Cardiac muscle cell (in vitro differentiated cells and primary cell): ENCODE results near the gene WFDC1. TPM values are rescaled to one million over a fixed set of nuclear protein-coding genes. Genes with fewer than 3 reads are reported as not detected.
"Not testable (repeated sequence)": the region's sequence is repeated elsewhere in the genome, so short reads cannot be mapped to it uniquely, and the experiment has no call there.

Experiments used
- DNase-seq, 2 donors: peaks; one replicate each; pipeline versions ENCODE4 v3.0.0 to v3.0.0-alpha.2; 2010 to 2017; ENCODE audit warnings: low read depth in 1 of 2, low spot score in 1 of 2
- H3K27ac ChIP-seq: fragments of 200-600 bp; sonication (generic); 2 replicates; pipeline ENCODE4 v1.5.1; 2016
- H3K27me3 ChIP-seq: fragments of 200-600 bp; sonication (generic); 2 replicates; pipeline ENCODE4 v1.6.0; 2016; ENCODE audit warnings: control low read depth
- H3K36me3 ChIP-seq: fragments of 200-600 bp; sonication (generic); 2 replicates; pipeline ENCODE4 v1.5.1; 2016; ENCODE audit warnings: control low read depth
- H3K4me1 ChIP-seq: fragments of 200-600 bp; sonication (generic); 2 replicates; pipeline ENCODE4 v1.8.1; 2017; ENCODE audit warnings: low read depth, mild to moderate bottlenecking, mixed run types
- H3K4me3 ChIP-seq: fragments of 200-600 bp; sonication (generic); 2 replicates; pipeline ENCODE4 v1.5.1; 2016; ENCODE audit warnings: mild to moderate bottlenecking
- H3K9me3 ChIP-seq: fragments of 200-600 bp; sonication (generic); 2 replicates; pipeline ENCODE4 v1.5.1; 2017; ENCODE audit warnings: low read depth, mild to moderate bottlenecking, control low read depth
- polyA plus RNA-seq: library from polyadenylated mRNA; unstranded; fragments of >200 nt; fragmentation: Nextera tagmentation; extraction: Ambion mirVana; gene quantifications from 2 replicates; pipeline ENCODE4 v1.2.1, GENCODE V29; 2016
- total RNA-seq: library from RNA; depleted of rRNA; stranded (reverse); fragments of >200 nt; gene quantifications from 2 replicates; pipeline ENCODE4 v1.2.3, GENCODE V29; 2016
- TF ChIP-seq, protein P1 (sequence below): IDR thresholded peaks from 2 replicates; pipeline ENCODE4 v1.5.1; 2012; ENCODE audit warnings: low read depth, mild to moderate bottlenecking, low read length

WFDC1 gene
- total and polyA plus RNA-seq, 2 experiments from 2014 or later: 18.5 to 22.2 TPM

DNA sequence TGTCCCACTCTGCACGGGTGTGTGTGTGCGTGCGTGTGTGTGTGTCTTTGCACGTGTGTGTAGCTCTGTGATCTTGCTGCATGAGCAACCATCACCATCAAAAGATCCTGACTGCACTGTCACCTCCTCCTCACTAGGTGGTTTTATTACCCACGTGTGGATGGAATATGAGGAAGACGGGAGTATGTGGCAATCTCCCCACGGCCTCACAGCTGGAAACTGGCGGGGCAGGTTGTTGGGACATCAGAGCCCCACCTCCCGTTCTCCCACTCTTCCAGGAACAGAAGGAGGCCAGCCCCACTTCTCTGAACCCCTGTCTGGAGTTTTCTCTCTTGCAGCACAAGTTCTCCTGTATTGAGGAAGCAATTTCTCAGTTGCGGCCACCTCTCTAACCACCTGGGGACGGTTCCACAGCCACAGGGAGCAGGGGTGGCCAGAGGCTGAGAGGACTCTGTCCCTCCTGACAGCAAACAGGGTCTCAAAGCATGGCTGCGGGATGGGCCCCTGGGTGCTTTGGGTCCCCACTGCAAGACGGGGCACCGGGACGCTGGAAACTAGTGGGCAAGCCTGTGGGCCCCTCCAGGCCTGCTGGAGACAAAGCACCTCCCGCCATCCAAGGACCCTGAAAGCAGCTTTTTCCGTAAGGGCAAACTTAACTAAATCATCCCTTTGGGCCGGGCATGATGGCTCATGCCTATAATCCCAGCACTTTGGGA is 45.8 kb downstream of the WFDC1 start:
- TF ChIP-seq, protein P1, sequence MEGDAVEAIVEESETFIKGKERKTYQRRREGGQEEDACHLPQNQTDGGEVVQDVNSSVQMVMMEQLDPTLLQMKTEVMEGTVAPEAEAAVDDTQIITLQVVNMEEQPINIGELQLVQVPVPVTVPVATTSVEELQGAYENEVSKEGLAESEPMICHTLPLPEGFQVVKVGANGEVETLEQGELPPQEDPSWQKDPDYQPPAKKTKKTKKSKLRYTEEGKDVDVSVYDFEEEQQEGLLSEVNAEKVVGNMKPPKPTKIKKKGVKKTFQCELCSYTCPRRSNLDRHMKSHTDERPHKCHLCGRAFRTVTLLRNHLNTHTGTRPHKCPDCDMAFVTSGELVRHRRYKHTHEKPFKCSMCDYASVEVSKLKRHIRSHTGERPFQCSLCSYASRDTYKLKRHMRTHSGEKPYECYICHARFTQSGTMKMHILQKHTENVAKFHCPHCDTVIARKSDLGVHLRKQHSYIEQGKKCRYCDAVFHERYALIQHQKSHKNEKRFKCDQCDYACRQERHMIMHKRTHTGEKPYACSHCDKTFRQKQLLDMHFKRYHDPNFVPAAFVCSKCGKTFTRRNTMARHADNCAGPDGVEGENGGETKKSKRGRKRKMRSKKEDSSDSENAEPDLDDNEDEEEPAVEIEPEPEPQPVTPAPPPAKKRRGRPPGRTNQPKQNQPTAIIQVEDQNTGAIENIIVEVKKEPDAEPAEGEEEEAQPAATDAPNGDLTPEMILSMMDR: no peak
- H3K36me3 ChIP-seq: no peaks in the 10 kb centered on the region
- DNase-seq: peak in 1 of 2 donors; percentile 21
- H3K27ac ChIP-seq: no peak overlapping the region
- no peak overlapping the region for H3K4me3 ChIP-seq
- no peaks in the 10 kb centered on the region for H3K27me3 ChIP-seq
- no peaks in the 10 kb centered on the region for H3K4me1 ChIP-seq
- no peaks in the 10 kb centered on the region for H3K9me3 ChIP-seq

DNA sequence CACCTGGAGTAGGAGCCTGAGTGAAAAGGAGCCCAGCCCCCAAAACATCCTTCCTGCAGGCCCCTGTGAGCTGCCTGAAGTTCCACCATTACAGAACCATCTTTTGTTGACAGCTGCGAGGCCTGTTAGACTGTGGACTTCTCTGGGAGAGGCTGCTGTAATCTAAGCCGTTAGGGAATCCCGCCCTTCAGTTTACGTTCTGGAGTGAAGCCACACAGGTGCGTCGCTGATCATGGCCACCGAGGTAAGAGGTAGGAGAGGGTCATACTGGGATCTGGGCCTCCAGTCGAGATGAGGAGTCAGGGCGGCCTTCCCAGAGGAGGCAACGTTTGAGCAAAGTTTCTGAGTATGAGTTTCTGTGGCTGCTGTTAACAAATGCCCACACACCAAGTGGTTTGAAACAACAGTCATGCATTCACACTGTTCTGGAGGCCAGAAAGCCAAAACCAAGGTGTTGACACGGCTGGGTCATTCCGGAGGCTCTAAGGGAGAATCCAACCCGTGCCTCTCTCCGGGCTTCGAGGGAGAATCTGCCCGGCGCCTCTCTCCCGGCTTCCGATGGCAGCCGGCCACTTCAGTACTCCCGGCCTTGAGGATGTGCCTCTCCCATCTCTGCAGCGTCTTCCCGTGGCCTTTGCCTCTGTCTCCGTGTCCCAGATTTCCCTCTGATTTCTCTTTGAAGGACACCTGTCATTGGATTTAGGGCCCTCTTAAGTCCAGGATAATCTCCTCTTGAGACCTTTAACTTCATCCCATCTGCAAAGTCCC is 47.0 kb downstream of the WFDC1 start:
- Histone ChIP-seq H3K36me3 (no peaks in the 10 kb centered on the region), H3K4me3 (no peak overlapping the region), H3K4me1 (no peaks in the 10 kb centered on the region), H3K9me3 (no peaks in the 10 kb centered on the region), H3K27ac (no peak overlapping the region), H3K27me3 (peaks cover 3% of the 10 kb centered on the region)
- no peak for DNase-seq
- TF ChIP-seq, protein P1: no peak

DNA sequence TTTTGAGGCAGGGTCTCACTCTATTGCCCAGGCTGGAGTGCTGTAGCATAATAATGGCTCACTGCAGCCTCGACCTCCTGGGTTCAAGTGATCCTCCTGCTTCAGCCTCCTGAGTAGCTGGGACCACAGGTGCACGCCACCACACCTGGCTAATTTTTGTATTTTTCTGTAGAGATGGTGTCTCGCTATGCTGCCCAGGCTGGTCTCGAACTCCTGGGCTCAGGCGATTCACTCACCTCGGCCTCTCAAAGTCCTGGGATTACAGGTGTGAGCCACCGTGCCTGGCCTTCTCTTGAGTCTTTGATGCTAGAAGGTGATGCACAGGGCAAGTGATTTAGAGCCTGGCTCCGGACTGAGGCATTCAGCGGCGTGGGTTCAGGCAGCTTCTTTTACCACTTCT is 49.1 kb downstream of the WFDC1 start:
- H3K9me3 ChIP-seq, H3K36me3 ChIP-seq, H3K4me1 ChIP-seq, H3K27me3 ChIP-seq, DNase-seq, H3K27ac ChIP-seq, H3K4me3 ChIP-seq: not testable (repeated sequence)

DNA sequence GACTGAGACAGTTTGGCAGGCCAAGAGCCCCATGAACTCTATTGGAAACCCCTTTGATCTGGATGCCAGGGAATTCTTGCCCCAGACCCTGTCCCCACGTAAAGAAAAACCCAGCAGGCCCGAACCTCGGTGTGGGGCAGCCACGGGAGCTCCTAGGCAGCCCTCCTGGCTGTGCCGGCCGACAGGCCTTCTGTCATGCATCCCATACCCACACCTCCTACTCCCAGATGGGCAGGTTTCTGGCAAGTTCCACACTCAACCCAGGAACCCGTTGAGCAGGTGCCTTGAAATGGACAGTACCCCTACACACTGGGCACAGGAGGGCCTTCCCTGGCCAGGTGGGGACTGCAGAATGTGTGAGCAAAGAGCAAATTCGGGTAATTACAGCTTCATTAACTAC is 50.1 kb downstream of the WFDC1 start:
- H3K4me3 ChIP-seq: no peak overlapping the region
- H3K27ac ChIP-seq: no peak overlapping the region
- no peaks in the 10 kb centered on the region for H3K9me3 ChIP-seq
- peaks cover 3% of the 10 kb centered on the region for H3K27me3 ChIP-seq
- H3K36me3 ChIP-seq: no peaks in the 10 kb centered on the region
- DNase-seq: no peak
- no peaks in the 10 kb centered on the region for H3K4me1 ChIP-seq
- TF ChIP-seq, protein P1: no peak

DNA sequence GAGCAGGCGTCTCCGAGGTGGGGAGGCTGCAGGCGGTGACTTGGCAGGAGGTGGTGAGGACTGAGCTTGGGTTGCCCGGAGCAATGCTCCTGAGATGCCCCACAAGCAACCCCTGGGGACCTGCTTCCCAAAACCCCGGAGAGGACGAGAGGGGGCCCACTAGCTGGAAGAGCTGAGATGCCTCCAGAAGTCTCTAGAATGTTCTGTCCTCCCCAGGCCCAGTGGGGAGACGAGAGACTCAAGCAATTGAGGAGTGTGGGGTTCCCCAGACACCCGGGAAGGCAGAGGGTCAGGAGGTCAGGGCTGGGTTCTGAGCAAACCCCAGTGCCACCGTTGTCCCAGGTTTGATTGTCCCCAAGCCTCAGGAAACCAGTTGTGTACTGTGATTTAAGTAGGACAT is 52.5 kb downstream of the WFDC1 start:
- no peaks in the 10 kb centered on the region for H3K9me3 ChIP-seq
- no peaks in the 10 kb centered on the region for H3K4me1 ChIP-seq
- no peak overlapping the region for H3K27ac ChIP-seq
- TF ChIP-seq, protein P1: no peak
- no peak for DNase-seq
- H3K4me3 ChIP-seq: no peak overlapping the region
- H3K36me3 ChIP-seq: no peaks in the 10 kb centered on the region
- H3K27me3 ChIP-seq: peaks cover 3% of the 10 kb centered on the region

DNA sequence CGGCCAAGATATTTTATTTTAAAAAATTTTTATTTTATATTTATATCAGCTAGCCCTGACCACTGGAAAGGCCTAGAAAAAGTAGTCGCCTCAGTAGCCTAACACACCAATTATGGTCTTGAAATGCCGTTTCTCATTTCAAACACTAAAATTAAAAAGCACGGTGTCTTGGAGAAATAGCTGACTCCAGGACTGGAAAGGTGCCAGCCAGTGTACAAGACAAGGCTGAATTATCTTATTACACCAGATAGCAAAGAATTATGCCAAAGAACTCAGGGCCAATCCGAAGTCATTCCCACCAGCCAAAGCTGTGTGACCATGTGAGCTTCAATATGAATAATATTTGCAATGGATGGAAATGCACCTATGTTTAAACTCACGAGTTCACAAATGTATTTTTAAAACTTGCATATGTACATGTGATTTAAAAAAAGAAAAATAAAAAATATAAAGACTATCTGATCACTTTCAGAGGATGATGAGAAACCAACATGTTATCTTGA is 53.8 kb downstream of the WFDC1 start:
- Histone ChIP-seq H3K4me1 (no peaks in the 10 kb centered on the region), H3K36me3 (no peaks in the 10 kb centered on the region), H3K27me3 (peaks cover 3% of the 10 kb centered on the region), H3K4me3 (no peak overlapping the region), H3K27ac (no peak overlapping the region), H3K9me3 (no peaks in the 10 kb centered on the region)
- TF ChIP-seq, protein P1: no peak
- peak in 1 of 2 donors; percentile 10 for DNase-seq
